GM18499 (cell line): ENCODE data around the gene TSC1.
"Not testable (repeated sequence)": the region's sequence is repeated elsewhere in the genome, so short reads cannot be mapped to it uniquely, and the experiment has no call there.

ENCODE experiments used
- ATAC-seq: cut with Tn5 transposase; IDR thresholded peaks from one replicate; pipeline ENCODE4 v1.9.1; 2021; ENCODE audit warnings: moderate number of reproducible peaks; ENCODE audit not compliant: insufficient read depth, unreplicated experiment

TSC1 gene

DNA sequence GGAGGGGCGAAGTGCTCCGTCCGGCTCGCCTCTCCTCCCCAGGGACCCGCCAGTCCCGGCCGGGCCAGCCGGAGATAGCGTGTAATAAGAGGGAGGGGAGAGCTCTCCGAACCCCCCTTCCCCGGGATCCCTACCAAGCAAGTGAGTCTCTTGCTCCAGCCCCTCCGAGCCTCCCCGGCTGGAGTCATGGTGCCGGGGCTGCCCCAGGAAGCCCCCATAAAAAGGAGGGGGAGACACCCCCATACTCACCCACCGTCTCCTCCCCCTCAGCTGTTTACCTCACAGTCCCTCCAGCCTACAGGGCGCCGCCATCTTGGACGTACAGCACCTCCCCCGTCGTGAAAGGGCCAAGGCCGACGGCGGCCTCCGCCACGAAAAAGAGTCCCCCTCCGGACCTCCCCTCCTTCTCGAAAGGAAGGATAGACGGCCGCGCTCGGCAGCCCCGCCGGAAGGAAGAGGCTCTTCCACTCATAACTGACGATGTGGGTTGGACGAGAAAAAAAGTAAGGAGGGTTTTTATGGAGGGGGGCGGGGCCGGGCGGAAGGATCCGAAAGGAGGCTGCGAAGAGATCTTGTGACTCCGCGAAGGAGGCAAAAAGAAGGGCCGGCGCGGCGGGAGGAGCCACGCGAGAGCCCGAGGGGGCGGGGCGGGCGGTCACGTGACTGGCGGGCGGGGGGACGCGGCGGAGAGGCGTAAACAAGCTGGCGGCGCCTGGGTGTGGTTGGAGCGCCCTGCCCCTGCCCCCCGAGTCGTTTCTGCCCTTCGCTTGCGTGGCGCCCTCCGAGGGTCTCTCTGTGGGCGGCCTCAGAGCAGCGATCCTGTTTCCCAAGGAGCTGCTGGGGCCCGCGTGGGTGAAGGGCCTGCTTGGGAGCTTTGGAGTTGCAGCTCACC lies at the start of gene TSC1:
TSC1 (minus strand) TSS at position 323 of the 892 bp plus-strand sequence. CDS start 15,744 bp downstream, outside the sequence.
- ATAC-seq, result no peak

DNA sequence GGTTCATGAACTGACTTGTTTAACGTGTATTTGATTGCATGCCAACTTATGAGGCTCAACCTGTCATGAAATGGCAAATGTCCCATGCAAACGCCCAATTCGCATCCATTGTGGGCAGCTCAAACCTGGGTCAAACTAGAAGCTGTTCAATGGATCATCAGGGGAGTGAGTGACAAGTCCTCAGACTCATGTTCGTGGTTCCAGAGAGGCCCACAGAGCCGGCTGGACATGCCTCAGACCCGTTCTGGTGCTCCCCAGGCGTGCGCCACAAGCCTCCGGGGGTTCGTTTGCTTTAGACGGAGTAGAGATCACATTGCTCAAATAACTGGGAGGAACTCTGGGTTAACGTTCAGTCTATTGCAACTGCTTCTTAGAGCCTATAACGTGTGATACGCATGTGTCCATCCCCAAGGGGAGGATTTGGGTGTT lies 49.1 kb upstream of the TSC1 start:
- no peak for ATAC-seq

DNA sequence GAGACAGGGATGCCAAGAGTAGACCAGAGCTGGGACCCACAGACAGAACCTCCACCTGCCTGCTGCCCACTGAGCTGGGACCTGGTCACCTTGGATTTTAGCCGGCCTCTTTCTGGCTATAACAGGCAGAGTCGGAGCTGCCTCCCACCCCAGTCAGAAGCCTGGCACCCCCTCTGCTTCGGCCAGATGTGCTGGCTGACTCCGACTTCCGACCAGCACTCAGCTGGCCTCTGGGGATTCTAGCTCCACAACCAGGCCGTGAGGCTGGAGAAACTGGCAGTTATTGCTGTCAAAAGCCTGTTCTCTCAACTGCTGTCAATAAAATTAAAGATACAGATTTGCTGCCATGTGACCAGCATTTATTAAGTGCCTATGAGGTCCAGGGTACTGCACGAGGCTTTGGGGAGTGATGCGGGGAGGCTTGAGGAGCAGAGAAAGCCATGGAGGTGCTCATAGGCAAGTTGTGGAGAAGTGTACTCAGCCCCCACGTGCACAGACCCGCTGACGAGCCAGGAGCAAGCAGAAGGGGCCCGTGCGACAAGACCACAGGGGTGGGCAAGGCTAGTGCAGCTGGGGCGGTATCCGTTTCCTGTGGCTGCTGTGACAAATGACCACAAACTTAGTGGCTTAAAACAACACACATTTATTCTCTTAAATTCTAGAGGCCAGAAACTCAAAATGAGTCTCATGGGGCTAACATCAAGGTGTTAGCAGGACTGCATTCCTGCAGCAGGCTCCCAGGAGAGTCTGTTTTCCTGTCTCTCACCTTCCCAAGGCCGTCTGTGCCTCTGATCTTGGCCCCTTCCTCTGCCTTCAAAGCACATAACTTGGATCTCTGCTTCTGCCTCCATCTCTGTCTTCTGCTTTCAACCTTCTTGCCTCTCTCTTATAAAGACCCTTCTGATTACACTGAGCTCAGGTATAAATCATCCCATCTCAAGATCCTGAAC lies 47.2 kb upstream of the TSC1 start:
- ATAC-seq, result no peak

DNA sequence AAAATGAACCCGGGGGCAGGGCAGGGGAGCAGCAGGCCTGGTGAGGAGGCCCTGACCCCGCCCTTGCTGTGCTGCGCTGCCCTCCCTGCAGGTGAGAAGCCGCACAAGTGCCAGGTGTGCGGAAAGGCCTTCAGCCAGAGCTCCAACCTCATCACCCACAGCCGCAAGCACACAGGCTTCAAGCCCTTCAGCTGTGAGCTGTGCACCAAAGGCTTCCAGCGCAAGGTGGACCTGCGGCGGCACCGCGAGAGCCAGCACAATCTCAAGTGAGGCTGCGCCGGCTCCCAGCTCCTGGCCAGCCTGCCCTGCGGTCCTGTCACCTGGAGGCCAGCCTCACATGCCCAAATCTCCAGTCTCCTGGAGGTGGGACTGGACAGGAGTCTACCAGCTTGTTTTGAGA lies 46.4 kb upstream of the TSC1 start:
- ATAC-seq, result no peak

DNA sequence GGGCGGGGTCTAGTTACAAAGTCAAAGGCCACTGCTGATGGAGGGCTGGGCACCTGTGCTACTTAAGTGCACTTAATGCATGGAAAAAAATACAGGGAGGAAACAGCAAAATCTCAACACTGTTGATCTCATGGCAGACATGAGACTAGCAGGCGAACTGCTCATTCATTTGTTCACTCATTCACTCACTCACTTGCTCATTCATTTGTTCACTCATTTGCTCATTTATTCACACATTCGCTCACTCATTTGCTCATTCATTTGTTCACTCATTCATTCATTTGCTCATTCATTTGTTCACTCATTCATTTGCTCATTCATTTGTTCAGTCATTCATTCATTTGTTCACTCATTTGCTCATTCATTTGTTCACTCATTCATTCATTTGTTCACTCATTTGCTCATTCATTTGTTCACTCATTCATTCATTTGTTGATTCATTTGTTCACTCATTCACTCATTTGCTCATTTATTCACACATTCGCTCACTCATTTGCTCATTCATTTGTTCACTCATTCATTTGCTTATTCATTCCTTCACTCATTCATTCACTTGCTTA lies 45.7 kb upstream of the TSC1 start:
- ATAC-seq, result not testable (repeated sequence)

DNA sequence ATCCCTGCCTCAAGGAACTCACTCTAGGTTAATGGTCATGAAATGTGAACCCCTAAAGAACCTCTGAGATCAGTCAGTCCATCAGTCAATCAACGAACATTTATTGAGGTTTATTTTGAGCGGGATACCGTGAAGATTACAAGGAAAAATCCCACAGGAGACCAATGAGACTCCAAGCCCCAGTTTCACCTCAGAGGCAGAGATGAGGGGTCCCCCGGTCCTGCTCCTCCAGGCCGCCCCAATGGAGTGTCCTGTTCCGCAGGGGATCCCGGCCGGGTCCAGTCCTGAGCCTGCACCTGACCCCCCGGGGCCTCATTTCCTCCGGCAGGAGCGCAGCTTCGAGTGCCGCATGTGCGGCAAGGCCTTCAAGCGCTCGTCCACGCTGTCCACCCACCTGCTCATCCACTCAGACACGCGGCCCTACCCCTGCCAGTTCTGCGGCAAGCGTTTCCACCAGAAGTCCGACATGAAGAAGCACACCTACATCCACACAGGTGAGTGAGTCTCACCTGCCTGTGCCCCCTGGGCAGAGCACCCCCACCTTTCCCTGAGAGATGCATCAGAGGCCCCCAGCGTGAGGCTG lies 45.1 kb upstream of the TSC1 start:
- no peak for ATAC-seq

DNA sequence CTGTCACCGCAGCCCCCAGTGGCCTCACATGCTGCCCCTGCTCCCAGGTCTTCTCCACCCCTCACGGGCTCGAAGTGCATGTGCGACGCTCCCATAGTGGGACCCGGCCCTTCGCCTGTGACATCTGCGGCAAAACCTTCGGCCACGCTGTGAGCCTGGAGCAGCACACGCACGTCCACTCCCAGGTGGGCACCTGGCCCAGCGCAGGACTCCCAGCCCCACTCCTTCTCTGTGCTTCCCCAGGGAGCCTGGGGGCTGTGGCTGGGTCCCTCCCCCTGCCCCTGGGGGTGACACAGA lies 44.5 kb upstream of the TSC1 start:
- no peak for ATAC-seq

DNA sequence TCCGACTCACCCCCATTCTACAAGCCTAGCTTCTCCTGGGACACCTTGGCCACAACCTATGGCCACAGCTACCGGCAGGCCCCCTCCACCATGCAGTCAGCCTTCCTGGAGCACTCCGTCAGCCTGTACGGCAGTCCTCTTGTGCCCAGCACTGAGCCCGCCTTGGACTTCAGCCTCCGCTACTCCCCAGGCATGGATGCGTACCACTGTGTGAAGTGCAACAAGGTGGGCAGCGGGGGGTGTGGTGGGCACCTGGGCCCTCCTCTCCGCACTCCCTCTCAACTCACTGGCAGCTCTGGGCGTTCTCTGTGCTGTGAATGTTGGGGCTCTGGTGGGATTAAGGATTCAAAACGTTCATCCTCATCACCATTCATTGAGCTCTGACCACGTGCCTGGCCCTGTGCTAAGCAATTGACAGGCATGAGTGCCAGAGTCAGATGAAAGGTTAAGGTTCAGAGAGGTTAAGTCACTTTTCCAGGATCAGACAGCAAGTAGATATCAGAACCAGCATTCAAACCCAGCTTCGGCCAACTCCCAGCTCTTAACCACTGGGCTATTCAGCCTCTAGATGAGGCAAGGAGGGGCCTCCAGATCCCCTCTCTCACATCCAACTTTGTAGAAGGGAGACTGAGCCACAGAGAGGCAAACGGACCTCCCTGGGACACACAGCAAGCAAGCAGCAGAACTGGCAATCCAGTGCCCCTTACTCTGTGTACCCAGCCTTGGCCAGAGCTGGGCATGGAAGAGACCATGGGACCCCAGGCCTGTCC lies 44.0 kb upstream of the TSC1 start:
- no peak for ATAC-seq

DNA sequence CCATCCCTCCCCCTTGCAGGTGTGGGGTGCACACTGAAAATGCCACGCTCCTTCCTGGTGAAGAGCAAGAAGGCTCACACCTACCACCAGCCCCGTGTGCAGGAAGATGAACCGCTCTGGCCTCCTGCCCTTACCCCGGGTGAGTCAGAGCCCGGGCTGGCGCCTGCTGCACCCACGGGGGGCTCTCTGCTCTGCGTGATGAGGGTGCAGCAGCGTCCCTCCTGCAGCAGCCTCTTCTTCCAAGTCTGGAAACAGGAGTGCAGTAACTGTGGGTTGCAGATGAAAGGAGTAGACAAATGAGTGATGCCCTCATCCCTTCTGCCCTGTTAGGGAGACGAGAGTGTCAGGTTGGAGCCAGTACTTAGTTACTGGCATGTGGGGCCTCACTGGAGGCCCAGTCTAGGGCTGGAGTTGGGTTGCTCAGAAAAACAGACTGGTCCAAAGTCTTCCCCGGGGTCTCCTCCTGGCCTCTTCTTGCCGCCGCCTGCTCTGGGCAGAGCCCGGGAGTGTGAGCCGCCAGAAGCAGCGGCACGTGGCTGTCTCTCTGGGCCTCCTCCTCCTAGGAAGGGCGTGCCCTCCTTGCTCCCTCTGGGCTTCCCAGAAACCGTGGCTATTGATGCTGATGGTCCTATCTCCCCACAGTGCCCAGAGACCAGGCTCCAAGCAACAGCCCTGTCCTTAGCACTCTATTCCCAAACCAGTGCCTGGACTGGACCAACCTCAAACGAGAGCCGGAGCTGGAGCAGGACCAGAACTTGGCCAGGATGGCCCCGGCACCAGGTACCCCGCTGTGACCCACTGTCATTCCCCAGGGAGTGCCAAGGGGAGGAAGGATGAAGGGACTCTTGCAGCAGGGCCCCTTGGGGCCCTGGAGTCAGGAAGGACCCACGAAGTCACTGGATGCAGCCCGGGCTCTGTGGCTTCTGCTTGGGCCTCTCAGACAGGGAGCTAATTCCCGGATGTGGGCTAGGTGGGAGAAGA lies 42.5 kb upstream of the TSC1 start:
- ATAC-seq, result no peak

DNA sequence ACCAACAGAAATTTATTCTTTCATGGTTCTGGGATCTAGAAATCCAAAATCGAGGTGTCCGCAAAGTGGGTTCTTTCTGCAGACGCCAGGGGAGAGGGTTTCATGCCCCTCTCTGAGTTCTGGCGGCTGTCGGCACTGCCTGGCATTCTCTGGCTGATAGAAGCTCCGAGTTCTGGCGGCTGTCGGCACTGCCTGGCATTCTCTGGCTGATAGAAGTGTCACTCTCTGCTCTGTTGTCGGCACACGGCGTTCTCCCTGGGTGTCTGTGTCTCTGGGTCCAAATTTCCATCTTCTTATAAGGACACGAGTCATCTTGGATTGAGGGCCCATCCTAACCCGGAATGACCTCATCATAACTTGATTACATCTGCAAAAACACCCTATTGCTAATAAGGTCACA lies 41.7 kb upstream of the TSC1 start:
- ATAC-seq, result no peak

DNA sequence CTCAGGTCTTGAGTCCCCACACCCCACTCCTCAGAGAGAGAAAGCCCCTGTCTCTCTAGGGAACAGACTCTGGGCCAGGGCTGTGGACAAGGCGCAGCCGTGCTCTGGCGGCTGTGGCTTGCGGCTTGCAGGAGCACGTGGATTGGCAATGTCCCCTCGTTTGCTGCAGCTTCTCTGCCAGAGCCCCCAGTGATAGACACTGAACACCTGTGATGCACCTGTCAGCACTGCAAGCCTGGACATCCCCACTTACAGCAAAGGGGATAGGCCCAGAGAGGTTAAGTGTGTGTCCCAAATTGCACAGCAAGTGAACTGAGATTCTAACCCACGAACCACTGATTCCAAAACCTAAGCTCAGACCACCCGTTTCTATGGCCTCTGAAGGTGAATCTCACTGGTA lies 41.1 kb upstream of the TSC1 start:
- no peak for ATAC-seq

DNA sequence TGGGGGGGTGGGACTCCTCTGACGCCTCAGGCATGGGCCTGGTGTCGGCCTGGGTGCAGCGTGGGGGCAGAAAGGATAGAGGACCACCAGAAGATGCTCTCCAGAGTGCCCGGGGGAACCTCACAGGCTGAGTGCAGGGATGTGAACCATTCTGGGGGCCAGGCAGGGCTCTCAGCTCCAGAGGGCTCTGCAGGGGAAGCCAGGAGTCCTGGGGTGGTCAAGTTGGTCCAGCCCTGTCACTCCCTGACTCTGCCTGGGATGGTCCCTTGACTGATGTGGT lies 40.6 kb upstream of the TSC1 start:
- ATAC-seq, result no peak

DNA sequence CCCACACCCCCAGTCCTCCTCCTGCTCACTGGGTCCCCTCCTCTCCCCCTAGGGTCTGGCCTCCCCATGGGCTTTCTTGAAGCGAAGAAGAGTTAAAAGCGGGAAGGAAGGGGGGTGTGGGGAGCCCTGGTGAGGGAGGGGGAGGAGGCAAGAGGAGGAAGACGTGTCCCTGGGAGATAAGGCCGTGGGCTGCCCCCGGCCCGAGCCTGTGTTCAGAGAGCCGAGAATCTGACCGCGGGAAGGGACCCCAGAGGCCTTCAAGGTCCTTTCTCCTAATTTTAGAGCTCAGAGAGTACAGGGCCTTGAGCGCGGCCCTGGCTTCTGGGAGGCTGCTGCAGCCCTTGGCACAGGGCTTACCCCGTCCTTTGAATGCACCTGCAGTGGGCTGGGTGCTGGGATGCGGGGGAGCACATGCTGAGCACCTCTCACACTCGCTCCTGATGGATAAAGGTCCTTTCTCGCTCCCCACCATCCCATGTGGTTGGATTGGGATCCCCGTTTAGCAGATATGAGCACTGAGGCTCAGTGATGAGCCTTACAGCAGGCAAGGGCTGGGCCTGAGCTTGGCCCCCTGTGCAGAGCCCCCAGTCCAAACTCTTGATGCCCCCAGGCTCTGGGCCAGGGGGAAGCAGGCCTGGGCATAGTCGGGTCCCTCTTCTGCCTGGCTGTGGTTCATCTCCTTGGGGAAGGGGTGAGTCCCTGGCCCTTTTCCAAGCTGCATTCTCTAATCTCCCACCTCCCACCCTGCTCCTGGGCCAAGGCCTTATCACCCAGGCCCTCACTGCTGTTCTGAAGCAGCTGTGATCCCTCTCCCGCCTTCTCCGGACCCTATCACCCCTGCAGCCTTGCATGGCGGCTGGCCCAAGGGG lies 40.0 kb upstream of the TSC1 start:
- ATAC-seq, result no peak

DNA sequence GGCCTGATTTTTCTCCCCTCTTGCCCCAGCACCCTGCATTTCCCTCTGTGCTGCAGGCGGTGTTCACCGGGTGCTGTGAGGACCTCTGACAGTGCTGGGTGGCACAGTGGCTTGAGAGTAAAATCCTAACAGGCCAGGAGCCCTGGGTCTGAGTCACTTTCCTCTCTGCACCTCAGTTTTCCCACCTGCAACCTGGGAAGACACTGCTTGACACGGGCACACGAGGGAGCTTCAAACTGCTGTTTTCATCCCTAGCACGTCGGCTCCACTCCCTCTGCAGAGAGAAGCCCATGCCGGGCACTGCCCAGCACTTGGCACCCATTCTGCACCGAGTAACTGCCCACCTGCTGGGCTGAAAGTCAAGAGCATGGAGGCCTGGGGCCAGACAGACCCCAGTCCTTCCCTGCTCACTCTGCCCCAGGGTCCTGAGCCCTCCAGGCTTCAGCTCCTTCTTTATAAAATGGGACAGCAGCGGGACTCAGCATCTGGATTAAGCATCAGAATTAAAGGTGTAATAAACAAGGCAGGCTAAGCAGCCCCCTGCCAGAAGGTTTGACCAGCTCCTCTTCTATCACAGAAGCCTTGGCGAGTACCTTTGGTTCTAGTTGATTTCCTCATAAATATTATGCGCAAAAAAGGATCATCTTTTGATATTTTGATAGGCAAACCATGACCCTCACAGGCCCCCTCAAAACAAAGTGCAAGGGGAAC lies 39.2 kb upstream of the TSC1 start:
- no peak for ATAC-seq

DNA sequence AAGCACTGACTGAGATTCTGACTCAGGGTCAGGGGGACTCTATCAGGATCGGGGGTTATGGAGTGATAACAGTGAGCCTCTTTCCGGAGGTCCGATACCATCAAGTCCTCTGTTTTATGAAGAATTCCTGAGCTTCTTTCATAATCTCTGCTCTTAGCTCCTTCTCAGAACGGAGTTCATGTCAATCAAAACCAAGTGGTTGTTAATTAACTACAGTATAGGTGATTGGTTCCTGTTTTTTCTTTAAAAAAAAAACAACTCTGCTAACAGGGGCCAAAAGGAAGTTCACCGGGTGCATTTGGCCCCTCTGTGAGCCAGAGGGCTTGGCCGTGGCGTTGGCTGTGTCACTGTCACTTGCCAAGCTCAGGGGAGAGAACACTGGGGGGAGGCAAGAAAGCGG lies 38.0 kb upstream of the TSC1 start:
- ATAC-seq, result no peak

DNA sequence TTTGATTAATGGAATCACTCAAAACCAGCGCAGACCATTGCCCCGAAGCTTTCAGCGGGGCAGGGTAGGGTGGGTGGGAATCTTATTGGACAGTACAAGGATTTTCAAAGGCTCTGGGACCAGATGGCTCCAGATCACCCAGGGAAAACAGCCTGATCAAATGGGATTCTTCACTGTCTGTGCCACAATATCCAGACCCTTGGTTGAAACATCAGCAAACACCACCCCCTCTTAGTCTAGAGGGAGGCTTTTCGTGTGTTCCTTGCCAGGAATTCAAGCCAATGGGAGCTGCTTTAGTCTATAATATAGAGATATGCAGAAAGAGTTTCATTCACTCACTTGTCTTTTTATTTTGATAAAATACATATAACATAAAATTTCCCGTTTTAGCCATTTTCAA lies 35.7 kb upstream of the TSC1 start:
- no peak for ATAC-seq

DNA sequence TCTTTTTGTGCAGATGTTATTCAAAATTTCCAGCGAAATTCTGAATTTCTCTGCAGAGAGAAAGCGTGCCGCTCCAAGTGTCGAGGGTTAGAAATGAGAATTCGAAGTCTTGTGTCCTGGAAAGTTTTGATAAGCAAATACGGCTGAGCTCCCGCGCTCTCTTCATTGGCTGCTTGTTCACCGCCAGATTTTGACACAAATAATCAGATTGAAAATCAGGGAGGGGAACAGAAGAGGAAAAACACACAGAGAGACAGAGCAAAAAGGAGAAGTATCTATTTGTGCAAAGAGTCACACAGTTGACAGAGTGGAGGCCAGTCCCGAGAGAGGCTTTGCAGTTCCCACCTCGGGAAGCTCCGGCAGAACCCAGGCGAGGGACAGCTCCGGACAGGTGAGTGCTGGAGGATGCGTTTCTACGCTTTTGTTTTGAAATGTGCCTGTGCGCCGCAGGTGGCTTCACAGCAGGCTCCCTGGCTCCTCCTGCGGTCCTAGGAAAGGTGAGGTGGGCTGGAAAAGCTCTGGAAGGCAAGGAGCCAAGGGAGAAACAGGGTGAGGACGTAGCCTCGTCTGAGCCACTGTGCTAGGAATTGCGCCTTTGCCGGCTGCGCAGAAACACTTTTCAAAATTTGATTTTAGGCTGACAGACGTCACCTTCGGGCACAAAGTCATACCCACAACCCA lies 34.2 kb upstream of the TSC1 start, which contains the start of gene GFI1B:
GFI1B (plus strand) TSS at position 244 of the 681 bp plus-strand sequence. CDS start 7,985 bp downstream, outside the sequence.
- ATAC-seq, result no peak
